IMR-90 (cell line): ENCODE data around the gene USP7. TPM values are rescaled to one million over a fixed set of nuclear protein-coding genes. Genes with fewer than 3 reads are reported as not detected.

Experiments used
- ATAC-seq: fragments of 200-7000 bp; cut with Tn5 transposase; 2 replicates; pipeline ENCODE4 v1.9.1; 2020; ENCODE audit warnings: low read depth, mild to moderate bottlenecking, moderate library complexity
- BruUV-seq: library from RNA; stranded (reverse); fragments of 400-500 nt; replicated peaks from 2 replicates; lab custom pipeline; 2021; lab: Mats Ljungman, UMichigan
- CTCF ChIA-PET: fragments of 300-600 bp; formaldehyde crosslinking; extraction: SDS; loops from one replicate; lab custom pipeline; 2021; ENCODE audit warnings: antibody characterized with exemption; lab: Yijun Ruan, JAX
- POLR2A ChIA-PET: fragments of 300-600 bp; sonication (Branson Sonifier 250); formaldehyde crosslinking; loops from one replicate; lab custom pipeline; 2022; ENCODE audit warnings: antibody characterized with exemption; ENCODE audit not compliant: unreplicated experiment; lab: Charles Lee
- DNase-seq: peaks from one replicate; pipeline ENCODE4 v3.0.0; 2013
- H2AFZ ChIP-seq: replicated peaks from 2 replicates; pipeline ENCODE3; 2013; ENCODE audit warnings: low read length, mild to moderate bottlenecking; ENCODE audit not compliant: poor library complexity
- H2AK5ac ChIP-seq: 2 replicates; pipeline ENCODE4 v1.6.1; 2013; ENCODE audit warnings: low read depth, low read length, inconsistent platforms
- H2AK9ac ChIP-seq: replicated peaks from 2 replicates; pipeline ENCODE3; 2013; ENCODE audit warnings: mild to moderate bottlenecking, low read depth, low read length, moderate library complexity; ENCODE audit not compliant: poor library complexity
- H2BK120ac ChIP-seq: 2 replicates; pipeline ENCODE4 v1.6.1; 2013; ENCODE audit warnings: low read depth, low read length, inconsistent platforms
- H2BK15ac ChIP-seq: 3 replicates; pipeline ENCODE4 v1.6.1; 2013; ENCODE audit warnings: low read depth, low read length, inconsistent platforms
- H2BK20ac ChIP-seq: 2 replicates; pipeline ENCODE4 v1.6.1; 2013; ENCODE audit warnings: low read depth, mild to moderate bottlenecking, inconsistent platforms, low read length, moderate library complexity
- H2BK5ac ChIP-seq: 2 replicates; pipeline ENCODE4 v1.6.1; 2013; ENCODE audit warnings: mild to moderate bottlenecking, low read depth, low read length, inconsistent platforms; ENCODE audit not compliant: poor library complexity, severe bottlenecking
- H3K14ac ChIP-seq: replicated peaks from 2 replicates; pipeline ENCODE4 v1.6.1; 2013; ENCODE audit warnings: low read depth, low read length, inconsistent platforms
- H3K18ac ChIP-seq: 2 replicates; pipeline ENCODE4 v1.6.1; 2013; ENCODE audit warnings: low read depth, low read length, control low read depth
- H3K23ac ChIP-seq: 2 replicates; pipeline ENCODE4 v1.6.1; 2013; ENCODE audit warnings: low read depth, low read length, inconsistent platforms
- H3K27ac ChIP-seq: 2 replicates; pipeline ENCODE4 v1.5.1; 2013; ENCODE audit warnings: mild to moderate bottlenecking, control low read depth, low read length; ENCODE audit not compliant: insufficient read depth
- H3K27me3 ChIP-seq: 2 replicates; pipeline ENCODE4 v1.6.1; 2013; ENCODE audit warnings: low read length; ENCODE audit not compliant: control insufficient read depth, insufficient read depth
- H3K36me3 ChIP-seq: 2 replicates; pipeline ENCODE4 v1.6.1; 2013; ENCODE audit warnings: low read length, mixed read lengths; ENCODE audit not compliant: control insufficient read depth, insufficient read depth
- H3K4ac ChIP-seq: 2 replicates; pipeline ENCODE4 v1.6.1; 2013; ENCODE audit warnings: low read depth, low read length, inconsistent platforms
- H3K4me1 ChIP-seq: 2 replicates; pipeline ENCODE4 v1.6.1; 2013; ENCODE audit warnings: low read length, mixed read lengths; ENCODE audit not compliant: control insufficient read depth, insufficient read depth
- H3K4me2 ChIP-seq: 2 replicates; pipeline ENCODE4 v1.6.1; 2013; ENCODE audit warnings: low read depth, mild to moderate bottlenecking, control low read depth, low read length, moderate library complexity
- H3K4me3 ChIP-seq: 2 replicates; pipeline ENCODE4 v1.5.1; 2013; ENCODE audit warnings: low read depth, mild to moderate bottlenecking, control low read depth, low read length, moderate library complexity; ENCODE audit not compliant: insufficient read depth
- H3K56ac ChIP-seq: 2 replicates; pipeline ENCODE4 v1.6.1; 2013; ENCODE audit warnings: low read length, inconsistent platforms; ENCODE audit not compliant: insufficient read depth; ENCODE audit errors: extremely low read depth
- H3K79me1 ChIP-seq, 2 experiments: 2 replicates each; pipeline ENCODE4 v1.6.1; 2013; ENCODE audit warnings: low read length in 2 of 2, inconsistent platforms in 1 of 2, low read depth in 1 of 2
- H3K9ac ChIP-seq: 2 replicates; pipeline ENCODE4 v1.6.1; 2013; ENCODE audit warnings: low read depth, low read length, control low read depth
- H3K9me1 ChIP-seq: 2 replicates; pipeline ENCODE4 v1.6.1; 2013; ENCODE audit warnings: low read length, inconsistent platforms; ENCODE audit not compliant: insufficient read depth
- H3K9me3 ChIP-seq: 2 replicates; pipeline ENCODE4 v1.6.1; 2013; ENCODE audit warnings: low read length; ENCODE audit not compliant: control insufficient read depth, insufficient read depth
- H4K20me1 ChIP-seq: 2 replicates; pipeline ENCODE4 v1.6.1; 2013; ENCODE audit warnings: low read length, inconsistent platforms; ENCODE audit not compliant: insufficient read depth
- H4K5ac ChIP-seq: 2 replicates; pipeline ENCODE4 v1.6.1; 2013; ENCODE audit warnings: mild to moderate bottlenecking, low read depth, low read length, control low read depth
- H4K8ac ChIP-seq, 2 experiments: 2 replicates each; pipeline ENCODE4 v1.6.1; 2013; ENCODE audit warnings: low read depth in 2 of 2, low read length in 2 of 2, control low read depth in 1 of 2, inconsistent platforms in 1 of 2
- H4K91ac ChIP-seq: 2 replicates; pipeline ENCODE4 v1.6.1; 2013; ENCODE audit warnings: low read depth, low read length, inconsistent platforms; ENCODE audit not compliant: insufficient read depth
- CTCF ChIP-seq: conservative IDR thresholded peaks from 2 replicates; pipeline ENCODE4 v1.5.1; 2012; ENCODE audit warnings: mild to moderate bottlenecking, low read depth, low read length, improper control_type of control experiment
- WGBS, 2 experiments: methylation state at CpG; one replicate each; pipeline versions ENCODE4 v1.1.5 to v1.1.7; 2013; ENCODE audit warnings: missing lambda C conversion rate in 2 of 2; ENCODE audit not compliant: insufficient read length in 1 of 2; ENCODE audit errors: extremely low coverage in 2 of 2; 5-methylcytosine and 5-hydroxymethylcytosine counted together
- dilution Hi-C: fragments of 300-500 bp; cut with HindIII; formaldehyde crosslinking; loops from one replicate; pipeline ENCODE4 v1.14.3; 2018; ENCODE audit warnings: low sequenced_read_pairs; ENCODE audit not compliant: unreplicated experiment
- in situ Hi-C: fragments of 300-500 bp; cut with MboI; formaldehyde crosslinking; loops from 3 replicates; pipeline ENCODE4 v1.14.3; 2019; ENCODE audit warnings: low sequenced_read_pairs, inconsistent platforms, mixed read lengths
- intact Hi-C: fragments of 100-400 bp; cut with micrococcal nuclease; formaldehyde crosslinking; loops from 2 replicates; pipeline ENCODE4 v1.10.0; 2022
- polyA plus RNA-seq, 3 experiments: library from polyadenylated mRNA; depleted of rRNA; stranded (reverse); fragments of >200 nt; gene quantifications; 2 replicates each; pipeline ENCODE4 v1.2.3, GENCODE V29; 2012; ENCODE audit warnings: low replicate concordance in 1 of 3
- total RNA-seq: library from RNA; depleted of rRNA; stranded (reverse); fragments of >200 nt; gene quantifications from 2 replicates; pipeline ENCODE4 v1.2.3, GENCODE V29; 2012

The USP7 gene
- total and polyA plus RNA-seq, 2 of the 4 experiments (the other 2 are of a cell fraction), result 17.8 to 28.3 TPM

- H3K9ac ChIP-seq, result no peak overlapping the region
- H4K5ac ChIP-seq, result no peak overlapping the region
- ChIA-PET POLR2A (no interaction called here), CTCF (no interaction called here)
- H3K9me3 ChIP-seq, result no peaks in the 10 kb centered on the region
- H3K79me1 ChIP-seq, result peaks cover 31 to 79% of the 10 kb centered on the region in 2 experiments
- H4K91ac ChIP-seq, result no peak overlapping the region
- H3K23ac ChIP-seq, result no peak overlapping the region
- no peak overlapping the region for H2BK20ac ChIP-seq
- peaks cover 16% of the 10 kb centered on the region for H3K9me1 ChIP-seq
- peaks cover 89% of the 10 kb centered on the region for H4K20me1 ChIP-seq
- H3K14ac ChIP-seq, result no peak overlapping the region
- WGBS, 2 experiments, result 78% methylated on average over 7 of the region's 17 CpGs; no CpG with 5 or more reads in 1 of the 2 experiments
- no peak overlapping the region for H3K4me3 ChIP-seq
- dilution Hi-C loops (no loop called here), intact Hi-C loops (loop anchor here (10.0 kb wide), 1 partner anchor 106 kb away; no protein-coding TSS in a partner anchor), in situ Hi-C loops (no loop called here)
- ATAC-seq (no peak), DNase-seq (no peak)
- H3K27me3 ChIP-seq, result no peaks in the 10 kb centered on the region
- H3K18ac ChIP-seq, result no peak overlapping the region
- no peak overlapping the region for H3K4ac ChIP-seq
- peaks cover 2% of the 10 kb centered on the region; the same call in 1 of the 2 replicates for H3K4me1 ChIP-seq
- no peak overlapping the region for H2AK5ac ChIP-seq
- BruUV-seq, result no TSS peak
- no peak overlapping the region for H4K8ac ChIP-seq
- peaks cover 15% of the 10 kb centered on the region for H3K36me3 ChIP-seq
- no peak overlapping the region for H2BK5ac ChIP-seq
- TF ChIP-seq CTCF, result no peak
- H2AK9ac ChIP-seq, result no peak overlapping the region
- no peak overlapping the region for H2BK15ac ChIP-seq
- no peak overlapping the region for H3K56ac ChIP-seq
- no peak overlapping the region for H3K4me2 ChIP-seq
- H2BK120ac ChIP-seq, result no peak overlapping the region
- H3K27ac ChIP-seq, result no peak overlapping the region
- H2AFZ ChIP-seq, result no peak overlapping the region
Observed at GRCh38 chr16:8929086-8929748, 34.5 kb downstream of the USP7 start.
